ENCODE data around the gene KLHL2.

DNA sequence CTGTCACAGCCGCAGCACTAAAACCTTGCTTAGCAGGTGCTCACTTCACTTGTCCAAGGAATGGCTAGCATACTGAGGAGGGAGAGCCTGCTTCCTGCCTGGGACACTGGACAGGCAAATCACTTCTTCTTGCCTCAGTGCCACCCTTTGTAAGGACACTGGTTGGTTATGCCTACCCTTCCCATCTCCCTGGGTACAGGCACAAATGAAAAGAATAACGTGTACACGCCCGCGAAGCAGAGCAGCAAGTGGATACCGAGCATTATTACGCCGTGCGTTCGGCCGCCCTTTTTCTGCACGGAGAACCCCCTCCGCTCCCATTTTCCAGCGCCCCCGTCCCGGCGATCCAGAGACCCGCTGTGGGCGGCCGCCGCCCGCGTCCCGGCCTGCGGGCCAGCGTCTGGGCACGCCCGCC is 338 bp upstream of the KLHL2 start:
- TF ChIP-seq ZFP3 (tag by site-specific recombination; IDR thresholded peaks at IDR 0.05; ENCODE audit: low read depth) (no peak), ZNF433 (tag by site-specific recombination; IDR thresholded peaks at IDR 0.05; ENCODE audit: low read depth) (no peak), ZNF530 (tag by site-specific recombination; IDR thresholded peaks at IDR 0.05; ENCODE audit: low read depth) (no peak), SP2 (tag by site-specific recombination; IDR thresholded peaks at IDR 0.05) (no peak), ZNF704 (tag by site-specific recombination; IDR thresholded peaks at IDR 0.05) (no peak), TRIM28 (IDR thresholded peaks at IDR 0.05; ENCODE audit: borderline replicate concordance, low read length) (0 out of 2 replicates have a peak, but pooled peaks have one; percentile 49), PBX3 (CRISPR knock-in tag; IDR thresholded peaks at IDR 0.05) (no peak), ZNF707 (tag by site-specific recombination; IDR thresholded peaks at IDR 0.05) (no peak), ZNF580 (tag by site-specific recombination; IDR thresholded peaks at IDR 0.05) (no peak), ZNF311 (tag by site-specific recombination; IDR thresholded peaks at IDR 0.05; ENCODE audit: borderline replicate concordance) (no peak)
- TF ChIP-seq, protein P1, sequence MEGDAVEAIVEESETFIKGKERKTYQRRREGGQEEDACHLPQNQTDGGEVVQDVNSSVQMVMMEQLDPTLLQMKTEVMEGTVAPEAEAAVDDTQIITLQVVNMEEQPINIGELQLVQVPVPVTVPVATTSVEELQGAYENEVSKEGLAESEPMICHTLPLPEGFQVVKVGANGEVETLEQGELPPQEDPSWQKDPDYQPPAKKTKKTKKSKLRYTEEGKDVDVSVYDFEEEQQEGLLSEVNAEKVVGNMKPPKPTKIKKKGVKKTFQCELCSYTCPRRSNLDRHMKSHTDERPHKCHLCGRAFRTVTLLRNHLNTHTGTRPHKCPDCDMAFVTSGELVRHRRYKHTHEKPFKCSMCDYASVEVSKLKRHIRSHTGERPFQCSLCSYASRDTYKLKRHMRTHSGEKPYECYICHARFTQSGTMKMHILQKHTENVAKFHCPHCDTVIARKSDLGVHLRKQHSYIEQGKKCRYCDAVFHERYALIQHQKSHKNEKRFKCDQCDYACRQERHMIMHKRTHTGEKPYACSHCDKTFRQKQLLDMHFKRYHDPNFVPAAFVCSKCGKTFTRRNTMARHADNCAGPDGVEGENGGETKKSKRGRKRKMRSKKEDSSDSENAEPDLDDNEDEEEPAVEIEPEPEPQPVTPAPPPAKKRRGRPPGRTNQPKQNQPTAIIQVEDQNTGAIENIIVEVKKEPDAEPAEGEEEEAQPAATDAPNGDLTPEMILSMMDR (tag by site-specific recombination; IDR thresholded peaks at IDR 0.05) = no peak
- TF ChIP-seq, protein P2, sequence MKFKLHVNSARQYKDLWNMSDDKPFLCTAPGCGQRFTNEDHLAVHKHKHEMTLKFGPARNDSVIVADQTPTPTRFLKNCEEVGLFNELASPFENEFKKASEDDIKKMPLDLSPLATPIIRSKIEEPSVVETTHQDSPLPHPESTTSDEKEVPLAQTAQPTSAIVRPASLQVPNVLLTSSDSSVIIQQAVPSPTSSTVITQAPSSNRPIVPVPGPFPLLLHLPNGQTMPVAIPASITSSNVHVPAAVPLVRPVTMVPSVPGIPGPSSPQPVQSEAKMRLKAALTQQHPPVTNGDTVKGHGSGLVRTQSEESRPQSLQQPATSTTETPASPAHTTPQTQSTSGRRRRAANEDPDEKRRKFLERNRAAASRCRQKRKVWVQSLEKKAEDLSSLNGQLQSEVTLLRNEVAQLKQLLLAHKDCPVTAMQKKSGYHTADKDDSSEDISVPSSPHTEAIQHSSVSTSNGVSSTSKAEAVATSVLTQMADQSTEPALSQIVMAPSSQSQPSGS (tag by site-specific recombination; IDR thresholded peaks at IDR 0.05; ENCODE audit: low read depth) = no peak
- TF ChIP-seq, protein P3, sequence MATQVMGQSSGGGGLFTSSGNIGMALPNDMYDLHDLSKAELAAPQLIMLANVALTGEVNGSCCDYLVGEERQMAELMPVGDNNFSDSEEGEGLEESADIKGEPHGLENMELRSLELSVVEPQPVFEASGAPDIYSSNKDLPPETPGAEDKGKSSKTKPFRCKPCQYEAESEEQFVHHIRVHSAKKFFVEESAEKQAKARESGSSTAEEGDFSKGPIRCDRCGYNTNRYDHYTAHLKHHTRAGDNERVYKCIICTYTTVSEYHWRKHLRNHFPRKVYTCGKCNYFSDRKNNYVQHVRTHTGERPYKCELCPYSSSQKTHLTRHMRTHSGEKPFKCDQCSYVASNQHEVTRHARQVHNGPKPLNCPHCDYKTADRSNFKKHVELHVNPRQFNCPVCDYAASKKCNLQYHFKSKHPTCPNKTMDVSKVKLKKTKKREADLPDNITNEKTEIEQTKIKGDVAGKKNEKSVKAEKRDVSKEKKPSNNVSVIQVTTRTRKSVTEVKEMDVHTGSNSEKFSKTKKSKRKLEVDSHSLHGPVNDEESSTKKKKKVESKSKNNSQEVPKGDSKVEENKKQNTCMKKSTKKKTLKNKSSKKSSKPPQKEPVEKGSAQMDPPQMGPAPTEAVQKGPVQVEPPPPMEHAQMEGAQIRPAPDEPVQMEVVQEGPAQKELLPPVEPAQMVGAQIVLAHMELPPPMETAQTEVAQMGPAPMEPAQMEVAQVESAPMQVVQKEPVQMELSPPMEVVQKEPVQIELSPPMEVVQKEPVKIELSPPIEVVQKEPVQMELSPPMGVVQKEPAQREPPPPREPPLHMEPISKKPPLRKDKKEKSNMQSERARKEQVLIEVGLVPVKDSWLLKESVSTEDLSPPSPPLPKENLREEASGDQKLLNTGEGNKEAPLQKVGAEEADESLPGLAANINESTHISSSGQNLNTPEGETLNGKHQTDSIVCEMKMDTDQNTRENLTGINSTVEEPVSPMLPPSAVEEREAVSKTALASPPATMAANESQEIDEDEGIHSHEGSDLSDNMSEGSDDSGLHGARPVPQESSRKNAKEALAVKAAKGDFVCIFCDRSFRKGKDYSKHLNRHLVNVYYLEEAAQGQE (tag by site-specific recombination; IDR thresholded peaks at IDR 0.05) = no peak
- TF ChIP-seq, protein P4, sequence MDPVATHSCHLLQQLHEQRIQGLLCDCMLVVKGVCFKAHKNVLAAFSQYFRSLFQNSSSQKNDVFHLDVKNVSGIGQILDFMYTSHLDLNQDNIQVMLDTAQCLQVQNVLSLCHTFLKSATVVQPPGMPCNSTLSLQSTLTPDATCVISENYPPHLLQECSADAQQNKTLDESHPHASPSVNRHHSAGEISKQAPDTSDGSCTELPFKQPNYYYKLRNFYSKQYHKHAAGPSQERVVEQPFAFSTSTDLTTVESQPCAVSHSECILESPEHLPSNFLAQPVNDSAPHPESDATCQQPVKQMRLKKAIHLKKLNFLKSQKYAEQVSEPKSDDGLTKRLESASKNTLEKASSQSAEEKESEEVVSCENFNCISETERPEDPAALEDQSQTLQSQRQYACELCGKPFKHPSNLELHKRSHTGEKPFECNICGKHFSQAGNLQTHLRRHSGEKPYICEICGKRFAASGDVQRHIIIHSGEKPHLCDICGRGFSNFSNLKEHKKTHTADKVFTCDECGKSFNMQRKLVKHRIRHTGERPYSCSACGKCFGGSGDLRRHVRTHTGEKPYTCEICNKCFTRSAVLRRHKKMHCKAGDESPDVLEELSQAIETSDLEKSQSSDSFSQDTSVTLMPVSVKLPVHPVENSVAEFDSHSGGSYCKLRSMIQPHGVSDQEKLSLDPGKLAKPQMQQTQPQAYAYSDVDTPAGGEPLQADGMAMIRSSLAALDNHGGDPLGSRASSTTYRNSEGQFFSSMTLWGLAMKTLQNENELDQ (tag by site-specific recombination; IDR thresholded peaks at IDR 0.05; ENCODE audit: low read depth) = no peak

Data from HEK293 (cell line).